Measurements from ENCODE around the gene ALKBH7.

Gene ALKBH7

DNA sequence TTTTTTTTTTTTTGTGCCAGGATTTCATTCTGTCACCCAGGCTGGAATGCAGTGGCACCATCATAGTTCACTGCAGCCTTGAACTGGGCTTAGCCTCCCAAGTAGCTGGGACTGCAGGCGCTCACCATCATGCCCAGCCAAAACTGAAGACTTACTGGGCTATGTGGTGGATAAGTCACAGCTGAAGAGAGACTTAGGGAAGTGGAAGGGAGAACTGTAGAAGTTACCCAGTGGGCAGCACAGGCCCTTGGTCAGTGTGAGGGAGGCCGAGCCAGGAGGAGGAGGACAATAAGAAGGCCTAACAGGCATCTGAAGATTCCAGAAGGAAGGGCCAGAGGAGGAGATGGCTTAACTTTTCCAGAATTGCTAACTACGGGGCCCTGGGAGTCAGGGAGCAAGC is 7.2 kb downstream of the ALKBH7 start:
- POLR2A ChIA-PET, result interaction anchor here (1.8 kb wide), 1 partner anchor 14 kb away, joined by 7 read pairs; the partner anchor contains the start of gene GTF2F1
- TF ChIP-seq CTBP1 (IDR thresholded peaks at IDR 0.05; ENCODE audit: borderline replicate concordance), result no peak
- no peak for TF ChIP-seq NFRKB (IDR thresholded peaks at IDR 0.05)
- no peak for TF ChIP-seq ZNF384 (IDR thresholded peaks at IDR 0.05)
- TF ChIP-seq ELF4 (IDR thresholded peaks at IDR 0.05), result no peak
- no peak for TF ChIP-seq TARDBP (IDR thresholded peaks at IDR 0.05)
- TF ChIP-seq FOXK2 (IDR thresholded peaks at IDR 0.05), result no peak
- no peak for TF ChIP-seq BHLHE40 (IDR thresholded peaks at IDR 0.05; ENCODE audit: borderline replicate concordance)
- TF ChIP-seq L3MBTL2 (conservative IDR thresholded peaks at IDR 0.05), result no peak
- no peak for TF ChIP-seq ARNT (IDR thresholded peaks at IDR 0.05)
- TF ChIP-seq FOXA1 (IDR thresholded peaks at IDR 0.05), result no peak
- no peak for TF ChIP-seq LEF1 (IDR thresholded peaks at IDR 0.05; ENCODE audit: borderline replicate concordance)
- TF ChIP-seq SUZ12 (IDR thresholded peaks at IDR 0.05), result no peak
- TF ChIP-seq HDGF (IDR thresholded peaks at IDR 0.05; ENCODE audit: borderline replicate concordance), result no peak
- TF ChIP-seq SP1 (IDR thresholded peaks at IDR 0.05), result no peak
- TF ChIP-seq FOXM1 (IDR thresholded peaks at IDR 0.05; ENCODE audit: borderline replicate concordance), result no peak
- TF ChIP-seq, protein P1, sequence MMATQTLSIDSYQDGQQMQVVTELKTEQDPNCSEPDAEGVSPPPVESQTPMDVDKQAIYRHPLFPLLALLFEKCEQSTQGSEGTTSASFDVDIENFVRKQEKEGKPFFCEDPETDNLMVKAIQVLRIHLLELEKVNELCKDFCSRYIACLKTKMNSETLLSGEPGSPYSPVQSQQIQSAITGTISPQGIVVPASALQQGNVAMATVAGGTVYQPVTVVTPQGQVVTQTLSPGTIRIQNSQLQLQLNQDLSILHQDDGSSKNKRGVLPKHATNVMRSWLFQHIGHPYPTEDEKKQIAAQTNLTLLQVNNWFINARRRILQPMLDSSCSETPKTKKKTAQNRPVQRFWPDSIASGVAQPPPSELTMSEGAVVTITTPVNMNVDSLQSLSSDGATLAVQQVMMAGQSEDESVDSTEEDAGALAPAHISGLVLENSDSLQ (IDR thresholded peaks at IDR 0.05), result no peak
- no peak for DNase-seq (ENCODE audit: extremely low spot score)
- CTCF ChIA-PET, result no interaction called here

GRCh38 chr19:6381030-6381750 is 8.6 kb downstream of the ALKBH7 start:
- no peak for DNase-seq (ENCODE audit: extremely low spot score)
- ChIA-PET CTCF (no interaction called here), POLR2A (interaction anchor here (0.7 kb wide), 1 partner anchor 9 kb away, joined by 3 read pairs; the partner anchor contains the start of gene ALKBH7)
- TF ChIP-seq TARDBP (IDR thresholded peaks at IDR 0.05), result no peak
- no peak for TF ChIP-seq SUZ12 (IDR thresholded peaks at IDR 0.05)

GRCh38 chr19:6383188-6383587 is 10.6 kb downstream of the ALKBH7 start:
- CTCF ChIA-PET, result no interaction called here

GRCh38 chr19:6384381-6384780 is 11.8 kb downstream of the ALKBH7 start:
- no peak for DNase-seq (ENCODE audit: extremely low spot score)

More at GRCh38 chr19:6383188-6383587, 10.6 kb downstream of the ALKBH7 start:
- no peak for TF ChIP-seq ZNF384 (IDR thresholded peaks at IDR 0.05)
- no peak for TF ChIP-seq SUZ12 (IDR thresholded peaks at IDR 0.05)
- TF ChIP-seq FOXK2 (IDR thresholded peaks at IDR 0.05), result no peak
- TF ChIP-seq SP1 (IDR thresholded peaks at IDR 0.05), result no peak
- TF ChIP-seq L3MBTL2 (conservative IDR thresholded peaks at IDR 0.05), result no peak
- TF ChIP-seq, protein P1 (IDR thresholded peaks at IDR 0.05), result no peak
- no peak for TF ChIP-seq NFRKB (IDR thresholded peaks at IDR 0.05)
- TF ChIP-seq ARNT (IDR thresholded peaks at IDR 0.05), result no peak
- TF ChIP-seq ELF4 (IDR thresholded peaks at IDR 0.05), result no peak
- TF ChIP-seq TARDBP (IDR thresholded peaks at IDR 0.05), result no peak
- TF ChIP-seq BHLHE40 (IDR thresholded peaks at IDR 0.05; ENCODE audit: borderline replicate concordance), result no peak
- no peak for TF ChIP-seq FOXA1 (IDR thresholded peaks at IDR 0.05)
- TF ChIP-seq LEF1 (IDR thresholded peaks at IDR 0.05; ENCODE audit: borderline replicate concordance), result no peak
- POLR2A ChIA-PET, result no interaction called here
- no peak for DNase-seq (ENCODE audit: extremely low spot score)

DNA sequence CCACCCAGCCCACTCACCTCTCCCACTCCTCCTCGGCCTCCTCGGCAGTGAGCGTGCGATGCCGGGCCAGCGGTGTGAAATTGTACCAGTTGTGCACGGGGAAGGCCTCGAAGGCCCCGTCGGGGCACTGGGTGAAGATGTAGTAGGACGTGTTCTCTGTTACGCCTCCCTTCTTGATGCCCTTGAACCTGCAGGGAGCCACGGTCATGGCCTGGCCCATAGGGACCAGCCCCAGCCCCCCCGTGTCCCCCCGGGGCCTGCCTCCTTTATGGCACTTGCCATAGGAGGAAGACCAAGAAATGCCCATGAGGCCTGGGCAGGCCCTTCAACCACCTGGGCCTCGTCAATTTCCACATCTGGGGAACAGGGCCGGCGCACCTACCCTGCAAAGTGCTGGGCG is 14.8 kb downstream of the ALKBH7 start:
- CTCF ChIA-PET, result no interaction called here
- no peak for DNase-seq (ENCODE audit: extremely low spot score)
- POLR2A ChIA-PET, result interaction anchor here (0.9 kb wide), 1 partner anchor 10 kb away, joined by 3 read pairs; no protein-coding TSS in a partner anchor
- TF ChIP-seq, protein P1 (IDR thresholded peaks at IDR 0.05), result no peak
- TF ChIP-seq ELF4 (IDR thresholded peaks at IDR 0.05) (no peak), SUZ12 (IDR thresholded peaks at IDR 0.05) (no peak), LEF1 (IDR thresholded peaks at IDR 0.05; ENCODE audit: borderline replicate concordance) (no peak), CTBP1 (IDR thresholded peaks at IDR 0.05; ENCODE audit: borderline replicate concordance) (no peak), ZNF384 (IDR thresholded peaks at IDR 0.05) (no peak), FOXM1 (IDR thresholded peaks at IDR 0.05; ENCODE audit: borderline replicate concordance) (no peak), SP1 (IDR thresholded peaks at IDR 0.05) (no peak), TARDBP (IDR thresholded peaks at IDR 0.05) (no peak)

More at GRCh38 chr19:6384381-6384780, 11.8 kb downstream of the ALKBH7 start:
- TF ChIP-seq, protein P1 (IDR thresholded peaks at IDR 0.05), result no peak
- TF ChIP-seq L3MBTL2 (conservative IDR thresholded peaks at IDR 0.05) (no peak), ARNT (IDR thresholded peaks at IDR 0.05) (no peak), SUZ12 (IDR thresholded peaks at IDR 0.05) (no peak), ZNF384 (IDR thresholded peaks at IDR 0.05) (no peak), SP1 (IDR thresholded peaks at IDR 0.05) (no peak), FOXK2 (IDR thresholded peaks at IDR 0.05) (no peak), NFRKB (IDR thresholded peaks at IDR 0.05) (no peak), FOXA1 (IDR thresholded peaks at IDR 0.05) (no peak), BHLHE40 (IDR thresholded peaks at IDR 0.05; ENCODE audit: borderline replicate concordance) (no peak), TARDBP (IDR thresholded peaks at IDR 0.05) (no peak), LEF1 (IDR thresholded peaks at IDR 0.05; ENCODE audit: borderline replicate concordance) (no peak), CTBP1 (IDR thresholded peaks at IDR 0.05; ENCODE audit: borderline replicate concordance) (no peak), ELF4 (IDR thresholded peaks at IDR 0.05) (no peak)
- POLR2A ChIA-PET, result no interaction called here
- CTCF ChIA-PET, result no interaction called here
